GM18867 (cell line): Measurements from ENCODE around the gene GBGT1.

Experiments
- ATAC-seq: cut with Tn5 transposase; IDR thresholded peaks from one replicate; pipeline ENCODE4 v1.9.1; 2021; ENCODE audit warnings: mild to moderate bottlenecking, moderate library complexity; ENCODE audit not compliant: unreplicated experiment

The GBGT1 gene

DNA sequence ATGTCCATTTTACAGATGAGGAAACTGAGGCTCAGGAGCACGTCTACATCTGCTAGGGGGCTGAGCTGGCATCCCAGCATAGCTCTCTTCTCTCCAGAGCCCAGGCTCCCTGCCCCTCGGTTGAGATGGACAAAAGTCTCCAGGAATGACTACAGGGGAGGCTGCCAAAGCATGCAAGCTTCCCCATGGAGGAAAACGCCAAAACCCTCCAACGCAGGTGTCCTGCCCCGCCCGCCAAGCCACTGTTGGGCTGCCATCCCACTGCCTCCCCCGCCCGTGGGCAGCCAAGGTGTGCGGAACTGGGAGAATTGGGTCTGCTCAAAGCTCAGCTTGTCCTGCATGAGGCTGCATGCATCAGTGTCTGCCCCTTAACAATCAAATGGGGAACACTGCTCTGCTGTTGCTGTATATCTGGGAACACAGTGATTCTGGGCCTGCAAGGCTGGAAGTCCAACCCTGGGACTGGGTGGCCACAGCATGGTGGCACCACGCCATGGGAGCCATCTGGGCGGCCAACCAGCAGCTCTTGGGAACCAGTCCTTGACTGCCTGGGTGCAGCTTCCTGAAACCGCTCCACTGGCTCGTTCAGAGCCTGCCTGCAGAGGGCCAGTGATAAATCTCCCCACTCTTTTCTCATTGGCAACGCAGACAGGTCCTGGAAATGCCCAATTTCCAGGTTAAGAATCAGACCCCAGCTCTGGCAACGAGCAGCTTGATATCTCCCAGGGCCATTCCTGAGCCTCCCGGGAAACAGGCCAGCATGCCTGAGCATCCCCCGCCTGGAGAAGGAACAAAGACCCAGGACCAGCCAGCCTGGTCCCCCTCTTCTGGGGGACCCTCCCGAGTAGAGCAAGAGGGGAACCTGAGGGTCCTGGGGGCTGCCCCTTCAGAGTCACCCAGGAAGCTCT, 46.2 kb downstream of the GBGT1 start:
- no peak for ATAC-seq

DNA sequence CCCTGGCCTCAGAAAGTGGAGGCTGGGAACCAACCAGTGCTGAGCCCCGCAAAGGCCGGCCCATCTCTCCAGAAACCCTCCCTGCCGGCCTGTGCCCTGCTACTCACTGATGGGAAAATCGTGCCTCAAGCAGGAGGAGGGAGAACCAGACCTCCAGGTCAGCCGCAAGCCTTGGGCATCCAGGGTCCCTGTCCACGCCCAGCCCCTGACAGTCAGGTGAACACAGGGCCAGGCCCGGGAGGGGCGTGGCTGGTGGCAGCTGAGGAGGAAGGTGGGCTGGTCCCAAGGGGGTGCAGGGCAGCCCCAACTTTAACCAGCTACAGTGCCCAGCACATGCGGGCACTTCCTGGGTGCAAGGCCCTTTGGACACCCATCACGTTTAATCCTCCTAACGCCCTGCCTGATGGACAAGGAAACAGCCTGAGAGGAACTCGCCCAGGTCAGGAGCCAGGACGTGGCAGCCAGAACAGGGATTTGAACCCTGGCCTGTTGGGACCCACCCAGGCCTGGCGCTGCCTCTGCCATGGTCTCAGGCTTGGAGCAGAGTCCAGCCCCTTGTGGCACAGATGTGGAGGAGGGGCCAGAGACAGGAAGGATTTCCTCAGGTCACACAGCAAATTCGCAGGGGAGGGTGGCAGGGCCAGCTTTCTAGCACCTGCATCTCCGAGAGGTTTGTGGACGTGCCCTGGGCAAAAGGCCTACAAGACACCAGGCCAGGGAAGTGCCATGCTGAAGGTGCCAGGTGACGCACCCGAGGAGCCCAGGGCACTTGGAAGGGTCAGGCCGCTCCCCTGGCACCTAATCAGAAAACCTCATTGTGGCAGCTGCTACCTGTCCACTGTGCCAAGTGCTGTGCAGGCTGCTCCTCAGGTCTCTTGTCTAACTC, 47.1 kb downstream of the GBGT1 start:
- no peak for ATAC-seq

DNA sequence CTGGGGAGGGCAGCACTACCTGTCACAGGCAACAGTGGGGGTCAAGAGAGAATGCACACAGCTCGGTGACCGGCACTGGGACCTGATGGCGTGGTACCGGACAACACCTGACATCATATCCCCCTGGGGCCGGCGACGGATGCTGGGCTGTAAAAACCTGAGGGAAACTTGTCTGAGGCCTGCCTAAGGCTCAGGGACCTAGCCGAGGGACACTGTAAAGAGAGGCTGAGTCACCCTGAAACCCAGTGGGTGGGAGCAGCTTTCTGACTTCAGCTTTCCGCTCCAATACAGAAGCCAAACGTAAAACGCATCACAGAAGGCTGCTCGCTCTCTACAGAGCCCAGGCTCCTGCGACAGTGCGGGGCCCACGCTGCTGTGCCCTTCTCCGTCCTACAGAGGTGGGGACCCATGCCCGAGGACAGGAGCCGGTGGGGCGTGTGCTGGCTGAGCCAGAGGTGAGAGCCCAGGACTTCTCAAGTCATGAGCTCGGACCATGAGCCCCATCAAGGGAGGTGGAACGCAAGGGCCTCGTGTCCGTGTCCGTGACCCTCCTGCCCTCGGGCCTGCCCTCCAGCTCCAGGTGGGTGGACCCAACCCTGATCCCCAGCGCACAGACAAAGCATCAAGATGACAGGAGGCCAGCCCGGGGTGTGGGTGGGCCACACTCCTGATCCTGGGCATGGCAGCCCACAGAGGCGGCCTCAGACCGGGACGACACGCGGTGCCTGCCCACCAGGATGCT, 47.9 kb downstream of the GBGT1 start:
- peak; percentile 73 for ATAC-seq

DNA sequence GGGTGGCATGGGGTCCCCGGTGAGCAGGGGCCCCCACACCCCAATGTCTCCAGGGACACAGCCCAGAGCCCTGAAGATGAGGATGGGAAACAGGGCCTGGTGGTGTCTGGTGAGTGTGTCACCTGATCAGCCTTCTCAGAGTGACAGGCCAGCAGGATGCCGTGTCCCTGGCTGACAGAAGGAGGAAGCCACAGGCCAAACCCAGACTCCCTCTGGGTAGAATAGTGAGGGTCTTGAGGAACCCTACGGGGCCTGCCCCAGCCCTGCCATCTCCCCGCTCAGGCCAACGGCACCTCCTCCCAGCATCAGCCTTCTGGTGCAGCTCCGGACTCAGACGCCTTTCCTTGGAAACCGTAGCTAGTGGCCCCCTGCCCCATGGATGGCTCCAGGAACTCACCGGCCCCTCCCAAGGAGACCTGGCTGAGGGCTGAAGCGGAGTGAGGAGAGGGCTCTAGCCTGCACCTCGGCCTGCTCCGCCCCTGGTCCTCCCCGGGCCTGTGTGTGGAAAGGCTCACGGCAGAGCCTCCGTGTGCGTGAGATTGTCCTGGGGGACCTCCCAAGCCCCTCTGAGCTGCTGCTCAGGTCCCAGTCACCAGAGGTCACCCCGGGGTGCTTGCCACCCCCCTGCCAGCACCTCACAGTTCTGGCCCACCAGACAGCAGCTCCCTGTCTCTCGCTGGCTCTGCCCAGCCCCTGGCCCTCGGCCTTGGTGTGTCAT, 48.7 kb downstream of the GBGT1 start:
- no peak for ATAC-seq

DNA sequence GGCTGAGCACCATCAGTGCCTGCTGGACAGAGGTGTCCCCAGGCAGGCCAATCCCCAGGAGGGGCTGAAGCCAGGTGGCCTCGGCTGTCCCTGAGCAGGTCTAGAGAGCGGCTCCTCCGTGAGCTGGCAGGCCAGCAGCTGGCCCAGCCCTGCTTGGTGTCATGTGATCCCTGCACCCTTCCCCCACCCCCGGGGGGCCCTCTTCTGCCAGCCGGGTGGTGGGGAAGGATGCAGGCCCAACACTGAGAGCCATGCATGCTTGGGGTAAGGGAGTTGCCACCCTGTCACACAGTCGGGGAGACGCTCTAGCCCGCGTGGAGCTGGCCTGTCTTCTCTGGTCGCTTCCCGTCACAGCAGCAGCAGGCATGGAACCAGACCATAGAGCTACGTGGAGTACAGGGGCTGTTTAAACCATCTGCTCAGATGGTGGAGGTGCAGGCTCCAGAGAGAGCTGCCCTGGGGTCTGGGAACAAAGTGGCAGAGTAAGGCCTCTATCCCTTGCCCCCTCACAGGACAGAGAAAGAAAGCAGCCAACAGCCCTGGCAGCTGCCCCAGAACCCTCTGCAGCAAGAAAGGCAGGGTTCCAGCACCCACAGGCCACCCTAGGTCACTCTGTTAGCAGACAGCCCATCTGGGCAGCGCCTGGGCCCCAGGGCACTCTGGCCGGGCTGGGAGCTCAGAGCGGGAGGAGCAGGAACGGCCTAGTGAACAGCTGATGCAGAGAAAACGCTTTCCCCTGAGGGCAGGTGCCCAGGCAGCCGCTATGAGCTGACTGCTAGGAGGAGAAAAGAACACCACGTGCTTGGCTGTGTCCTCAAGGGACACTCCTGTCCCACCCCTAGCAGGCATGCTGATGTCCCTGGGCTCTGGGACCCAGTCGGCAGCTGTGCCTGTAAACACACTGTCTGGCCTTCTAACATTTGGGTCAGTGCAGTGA, 49.5 kb downstream of the GBGT1 start:
- no peak for ATAC-seq

DNA sequence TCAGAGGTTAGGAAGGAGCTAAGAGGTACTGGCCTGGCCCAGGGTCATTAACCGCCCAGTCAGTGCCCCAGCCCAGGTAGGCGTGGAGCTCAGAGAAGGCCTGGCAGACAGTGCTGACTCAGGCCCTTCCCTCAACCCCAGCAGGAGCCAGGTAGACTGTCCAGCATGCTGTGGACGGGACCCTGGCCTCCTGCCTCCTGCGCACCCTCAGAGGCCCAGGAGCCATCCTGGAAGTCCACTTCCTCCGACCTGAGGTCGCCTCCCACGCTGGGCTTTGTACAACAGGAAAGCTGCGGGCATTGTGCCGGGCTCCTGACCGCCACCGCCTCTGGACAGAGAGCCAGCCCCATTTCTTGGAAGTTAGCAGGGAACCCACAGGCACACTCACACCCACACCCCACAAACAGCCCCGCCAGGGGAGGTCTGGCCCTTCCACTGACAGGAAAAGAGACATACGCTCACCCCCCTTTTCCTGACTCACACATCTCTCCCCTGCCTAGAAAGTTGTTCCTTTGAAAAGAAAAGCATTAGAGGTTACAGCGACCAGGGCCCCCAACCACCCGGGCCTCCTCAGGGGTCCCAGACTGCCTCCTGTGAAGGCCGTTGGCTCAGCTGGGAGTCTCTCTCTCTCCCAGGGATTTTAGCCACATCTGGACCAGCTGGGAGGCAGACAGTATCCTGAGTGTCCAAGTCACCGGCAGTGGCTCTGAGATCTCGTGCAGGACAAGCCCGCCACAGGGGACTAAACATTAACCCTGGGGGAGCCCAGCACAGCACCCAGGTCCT, 50.4 kb downstream of the GBGT1 start:
- ATAC-seq: no peak

DNA sequence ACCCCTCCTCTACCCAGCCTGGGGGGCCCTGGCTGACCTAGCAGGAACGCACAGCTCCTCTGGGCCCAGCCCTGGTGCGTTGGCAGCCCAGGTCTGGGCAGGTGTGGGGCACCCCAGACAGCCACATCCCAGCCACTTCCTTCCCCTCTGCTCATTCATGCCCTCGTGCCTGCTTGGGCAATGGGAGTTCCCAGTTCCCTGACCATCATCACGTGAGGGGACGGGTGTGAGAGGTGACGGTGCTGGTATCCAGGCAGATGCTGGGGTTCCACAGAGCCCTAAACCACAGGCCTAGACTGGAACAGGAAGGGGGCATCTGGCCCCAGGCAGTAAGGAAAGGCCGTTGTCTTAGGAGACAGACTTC, 51.1 kb downstream of the GBGT1 start:
- no peak for ATAC-seq

DNA sequence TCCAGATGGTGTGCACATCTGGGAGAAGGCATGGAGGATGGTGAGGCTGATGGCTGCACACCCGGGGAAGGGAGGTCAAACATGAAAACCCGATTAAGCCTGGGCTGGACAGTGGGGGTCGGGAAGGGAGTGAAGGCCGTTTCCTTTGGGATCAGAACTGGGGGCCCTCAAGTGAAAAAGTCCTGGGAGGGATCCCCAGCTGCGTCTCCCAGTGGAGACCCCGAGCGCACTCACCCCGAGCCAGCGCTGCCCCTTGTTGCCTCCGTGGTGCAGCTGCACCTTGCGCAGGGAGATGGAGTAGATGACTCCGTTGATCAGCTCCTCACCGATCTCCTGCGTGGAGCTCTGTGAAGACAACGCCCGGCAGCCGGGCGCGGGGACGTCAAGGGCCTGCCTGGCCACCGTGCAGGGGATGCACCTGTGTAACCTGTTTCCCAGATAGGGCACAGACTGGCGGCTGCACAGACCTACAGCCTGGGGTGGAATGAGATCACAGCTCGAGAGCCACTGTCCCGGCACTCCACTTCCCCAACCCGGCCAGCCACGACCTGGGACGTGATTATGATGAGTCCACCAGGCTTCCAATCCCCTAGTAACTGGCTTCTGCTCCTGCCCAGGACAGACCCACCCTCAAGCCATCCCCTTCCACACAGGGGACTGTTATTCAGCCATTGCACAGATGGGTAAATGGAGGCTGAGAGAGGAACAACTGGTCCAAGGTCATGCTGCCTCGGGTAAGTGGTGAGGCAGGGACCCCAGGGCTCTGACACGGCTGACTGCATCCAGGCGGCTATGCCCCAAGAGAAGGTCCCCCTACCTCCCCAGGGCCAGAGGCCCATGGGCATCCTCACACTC, 51.7 kb downstream of the GBGT1 start:
- no peak for ATAC-seq

DNA sequence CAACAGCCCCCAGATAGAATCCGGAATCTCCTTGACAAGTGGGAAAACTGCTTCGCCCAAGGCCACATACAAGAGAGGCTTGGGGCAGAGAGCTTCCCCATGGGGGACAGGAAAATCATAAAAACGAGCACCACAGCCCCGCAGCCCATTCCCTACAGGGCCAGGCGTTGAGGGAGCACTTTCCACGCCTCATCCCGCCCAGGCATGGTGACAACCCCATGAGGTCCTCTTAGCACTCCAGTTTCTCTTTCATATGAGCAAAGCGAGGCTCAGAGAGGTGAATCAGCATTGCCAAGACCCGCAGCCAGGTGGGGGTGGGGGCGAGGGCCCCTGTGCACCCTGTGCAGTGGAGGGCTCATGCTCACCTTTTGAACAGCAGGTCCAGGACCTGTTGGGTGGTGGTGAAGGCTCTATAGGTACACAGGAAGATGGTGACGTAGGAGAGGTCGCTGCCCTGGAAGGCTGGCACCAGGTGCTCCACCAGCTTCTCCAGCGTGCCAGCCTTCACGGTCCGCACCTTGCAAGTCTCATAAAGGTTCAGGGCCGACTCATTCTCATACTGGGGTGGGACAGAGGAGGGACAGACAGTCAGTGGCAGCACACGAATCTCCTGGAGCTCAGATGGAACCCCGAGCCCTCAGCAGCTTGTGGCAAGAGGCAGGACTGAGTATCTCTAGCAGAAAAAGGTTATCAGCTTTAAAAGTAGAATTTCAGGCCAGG, 53.6 kb downstream of the GBGT1 start:
- ATAC-seq: no peak

DNA sequence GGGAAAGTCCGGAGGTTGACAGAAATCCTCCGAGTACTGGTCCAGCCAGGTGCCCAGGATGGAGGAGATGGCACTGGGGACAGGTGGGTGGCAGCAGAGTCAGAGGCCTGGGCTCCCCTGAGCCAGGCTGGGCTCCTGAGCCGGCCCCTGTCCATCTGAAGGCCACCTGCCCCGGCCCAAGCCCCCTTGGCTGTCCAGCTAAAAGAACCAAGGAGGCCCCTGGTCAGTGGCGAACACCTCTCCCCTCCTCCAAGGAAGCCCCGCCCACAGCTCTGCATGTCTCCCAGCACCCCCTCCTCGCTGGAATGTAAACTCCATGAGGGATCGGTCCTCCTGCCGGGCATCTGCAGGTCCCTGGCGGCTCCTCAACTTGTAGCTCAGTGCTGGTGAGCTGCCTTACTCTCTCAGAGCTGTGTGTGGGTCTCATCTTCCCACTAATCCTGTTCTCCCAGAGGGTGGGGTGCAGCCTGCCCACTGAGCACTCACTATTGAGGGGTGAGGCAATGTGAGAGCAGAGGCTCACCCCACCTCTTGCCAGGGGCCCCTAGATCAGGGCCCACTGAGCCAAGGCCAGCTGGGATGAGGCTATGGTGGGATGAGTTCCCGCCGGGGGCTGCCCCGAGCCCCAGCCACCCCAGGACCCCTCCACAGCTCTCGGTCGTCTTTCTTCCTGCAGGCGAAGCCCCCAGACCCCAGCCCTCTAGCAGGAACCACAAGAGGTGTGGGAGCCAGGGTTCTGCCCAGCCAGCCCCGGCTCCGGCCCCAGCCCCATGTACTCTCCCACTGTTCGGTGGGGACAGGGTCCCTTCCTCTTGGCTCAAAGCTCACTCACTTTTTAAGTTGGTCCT, 54.7 kb downstream of the GBGT1 start:
- no peak for ATAC-seq

DNA sequence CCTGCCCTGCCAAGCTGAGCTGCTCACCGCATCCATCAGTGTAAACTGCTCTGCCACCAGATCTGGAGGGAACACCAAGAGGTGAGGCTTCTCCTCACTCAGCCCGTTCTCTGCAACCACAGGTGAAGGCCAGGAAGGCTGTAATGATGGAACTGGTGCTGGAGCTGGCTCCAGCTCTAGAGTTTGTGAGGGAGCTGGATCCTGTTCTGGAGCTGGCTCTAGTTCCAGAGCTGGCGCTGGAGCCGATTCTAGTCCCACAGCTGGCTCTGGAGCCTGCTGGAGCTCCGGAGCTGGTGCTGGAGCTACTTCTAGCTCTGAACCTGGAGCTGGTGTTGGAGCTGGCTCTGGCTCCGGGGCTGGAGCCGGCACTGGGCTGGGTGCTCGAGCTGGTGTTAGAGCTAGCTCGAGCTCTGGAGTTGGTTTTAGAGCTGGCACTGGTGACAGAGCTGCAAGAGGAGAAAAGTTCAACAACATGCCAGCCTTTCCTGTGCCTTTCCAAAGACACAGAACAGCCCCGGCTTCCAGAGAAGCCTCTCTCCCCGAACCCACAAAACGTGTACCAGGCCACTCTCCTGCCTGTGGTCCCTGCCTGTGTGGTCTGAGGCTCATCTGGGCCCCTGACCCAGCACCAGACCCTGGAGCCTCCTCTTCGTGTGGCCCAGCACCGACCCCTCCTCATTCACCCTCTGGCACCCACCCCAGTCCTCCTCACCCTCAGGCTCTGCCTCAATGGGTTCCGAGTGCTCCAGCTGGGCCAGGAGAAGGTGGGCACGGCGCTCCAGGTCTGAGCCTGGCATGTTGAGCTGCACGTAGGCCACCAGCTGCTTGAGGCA, 55.5 kb downstream of the GBGT1 start:
- no peak for ATAC-seq

DNA sequence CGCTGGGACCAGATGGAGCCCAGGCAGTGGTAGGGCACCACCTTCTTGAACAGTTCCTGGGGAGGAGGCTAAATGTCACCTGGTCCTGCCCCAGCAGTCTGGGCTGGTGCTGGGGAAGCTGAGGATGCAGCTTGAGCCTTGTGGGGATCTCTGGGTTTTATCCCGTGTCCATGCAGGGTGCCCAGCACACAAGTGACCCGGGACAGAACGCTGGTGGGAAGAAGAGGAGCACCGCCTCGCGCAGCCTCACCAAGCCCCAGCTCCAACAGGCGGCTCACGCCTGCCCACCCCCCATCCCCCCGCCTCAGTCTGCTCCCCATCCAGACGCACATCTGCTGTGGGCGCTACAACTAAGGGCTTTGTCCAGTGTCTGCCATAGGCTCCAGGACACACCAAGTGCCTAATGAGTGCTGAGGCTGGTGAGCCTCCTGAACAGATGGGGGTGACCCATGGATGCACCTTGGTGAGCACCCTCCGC, 56.4 kb downstream of the GBGT1 start:
- ATAC-seq: no peak

DNA sequence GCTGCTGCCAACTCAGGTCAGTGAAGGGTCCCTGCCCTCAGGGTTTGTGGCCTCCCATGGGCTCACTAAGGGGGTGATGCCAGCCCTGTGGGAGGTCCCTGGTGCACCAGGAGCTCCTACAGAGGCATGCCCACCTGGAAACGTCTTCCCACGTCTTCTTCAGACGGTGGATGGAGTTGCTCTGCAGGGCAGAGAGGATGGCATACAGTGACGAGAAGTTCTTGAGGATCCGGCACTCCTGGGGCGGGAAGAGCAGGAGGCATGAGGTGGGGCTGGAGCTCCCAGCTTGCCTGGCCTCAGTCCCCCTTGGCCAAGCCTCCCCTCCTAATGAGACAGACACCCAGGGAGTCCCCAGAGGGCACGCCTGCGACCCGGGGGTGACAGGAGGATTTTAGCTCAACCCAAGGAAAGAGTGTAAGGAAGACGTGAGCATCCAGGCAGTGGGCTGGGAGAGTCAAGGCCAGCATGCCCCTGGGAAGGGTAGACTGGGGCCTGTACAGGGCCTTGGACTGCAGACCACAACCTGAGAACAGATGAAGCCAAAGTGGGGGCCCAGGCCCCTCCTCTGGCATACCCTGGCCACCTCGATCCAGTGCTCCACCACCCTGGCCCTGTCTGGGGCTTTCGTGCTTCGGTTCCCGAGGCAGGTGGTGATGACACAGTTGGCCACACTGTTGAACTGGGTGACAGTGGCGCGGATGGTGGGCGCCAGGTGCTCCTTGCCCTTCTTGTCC, 57.0 kb downstream of the GBGT1 start:
- no peak for ATAC-seq

DNA sequence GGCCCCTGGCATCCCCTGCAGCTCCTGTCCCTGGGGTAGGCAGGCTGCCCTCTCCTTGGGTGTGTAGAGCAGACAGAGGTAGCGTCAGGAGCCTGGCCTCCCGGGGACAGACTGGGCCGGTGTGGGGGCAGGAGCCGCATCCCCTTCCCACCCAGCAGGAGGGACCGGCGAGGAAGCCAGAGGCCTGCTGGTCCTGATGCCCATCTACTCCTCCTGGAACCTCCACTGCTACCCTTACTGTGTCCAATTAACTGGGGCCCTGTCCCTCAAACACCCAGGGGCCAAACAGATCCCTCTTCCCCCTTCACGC, 58.3 kb downstream of the GBGT1 start:
- ATAC-seq: no peak
